Right kidney (tissue), 1 donor: ENCODE data around the gene MAP7.
A peak's percentile ranks its signal among the peaks of the same experiment; 100 is the strongest.
"Not testable (repeated sequence)": the region's sequence is repeated elsewhere in the genome, so short reads cannot be mapped to it uniquely, and the experiment has no call there.

Experiments
- DNase-seq: peaks from one replicate; pipeline ENCODE4 v3.0.0-alpha.2; 2016

Gene MAP7

DNA sequence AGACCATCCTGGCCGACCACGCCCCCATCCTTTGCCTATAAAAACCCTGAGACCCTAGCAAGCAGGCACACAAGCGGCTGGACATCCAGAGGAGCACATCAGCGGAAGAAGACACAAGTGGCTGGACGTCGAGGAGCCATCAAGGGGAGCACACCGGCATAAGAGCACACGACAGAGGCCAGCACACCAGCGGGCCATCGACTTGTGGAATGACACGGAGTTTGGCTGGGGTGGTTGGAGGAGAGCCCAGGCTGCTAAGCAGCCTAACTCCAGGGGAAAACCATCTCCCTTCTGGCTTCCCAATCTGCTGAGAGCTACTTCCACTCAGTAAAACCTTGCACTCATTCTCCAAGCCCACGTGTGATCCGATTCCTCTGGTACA lies 215.8 kb downstream of the MAP7 start:
- DNase-seq, result no peak

GRCh38 chr6:136333824-136334464 lies 216.3 kb downstream of the MAP7 start:
- no peak for DNase-seq

- no peak for DNase-seq
These were observed 218.8 kb downstream of the MAP7 start for GRCh38 chr6:136331461-136331860.

DNA sequence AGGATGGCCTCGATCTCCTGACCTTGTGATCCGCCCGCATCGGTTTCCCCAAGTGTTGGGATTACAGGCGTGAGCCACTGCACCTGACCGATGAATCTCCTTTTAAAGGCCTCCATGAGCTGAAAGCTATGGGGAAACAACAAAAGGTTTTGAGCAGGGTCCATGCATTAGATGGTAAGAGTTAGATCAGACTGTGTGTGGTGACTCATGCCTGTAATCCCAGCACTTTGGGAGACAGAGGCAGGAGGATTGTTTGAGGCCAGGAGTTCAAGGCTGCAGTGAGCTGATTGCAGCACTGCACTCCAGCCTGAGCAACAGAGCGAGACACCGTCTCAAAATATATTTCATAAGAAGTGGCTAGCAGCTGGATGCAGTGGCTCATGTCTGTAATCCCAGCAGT lies 219.6 kb downstream of the MAP7 start:
- no peak for DNase-seq

DNA sequence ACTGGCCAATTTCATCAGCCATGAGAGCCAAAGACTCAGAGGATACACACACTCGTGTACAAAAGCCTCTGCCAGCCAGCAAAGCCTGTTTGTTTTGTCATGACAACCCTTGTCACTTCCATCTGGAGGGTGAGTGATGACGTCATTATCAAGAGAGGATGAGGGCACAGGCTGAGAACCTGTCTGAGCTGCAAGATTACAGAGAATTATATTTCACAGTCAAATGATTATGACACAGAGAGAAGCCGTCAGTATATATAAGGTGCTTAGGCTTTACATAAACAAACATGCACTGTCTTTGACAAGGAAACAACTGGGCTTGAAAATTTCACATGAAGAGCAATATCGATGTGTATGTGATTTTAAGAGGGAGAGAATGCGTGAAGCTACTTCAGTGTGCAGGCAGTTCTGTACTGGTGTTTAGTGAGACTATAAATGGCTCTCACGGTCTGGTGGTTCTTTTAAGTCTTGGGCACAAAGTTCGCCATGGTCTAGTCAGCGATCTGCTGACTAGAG lies 224.1 kb downstream of the MAP7 start:
- DNase-seq, result peak; percentile 19

GRCh38 chr6:136324686-136325380 lies 225.4 kb downstream of the MAP7 start:
- peak; percentile 20 for DNase-seq

- no peak for DNase-seq
These were observed 226.7 kb downstream of the MAP7 start for GRCh38 chr6:136323431-136324112.

DNA sequence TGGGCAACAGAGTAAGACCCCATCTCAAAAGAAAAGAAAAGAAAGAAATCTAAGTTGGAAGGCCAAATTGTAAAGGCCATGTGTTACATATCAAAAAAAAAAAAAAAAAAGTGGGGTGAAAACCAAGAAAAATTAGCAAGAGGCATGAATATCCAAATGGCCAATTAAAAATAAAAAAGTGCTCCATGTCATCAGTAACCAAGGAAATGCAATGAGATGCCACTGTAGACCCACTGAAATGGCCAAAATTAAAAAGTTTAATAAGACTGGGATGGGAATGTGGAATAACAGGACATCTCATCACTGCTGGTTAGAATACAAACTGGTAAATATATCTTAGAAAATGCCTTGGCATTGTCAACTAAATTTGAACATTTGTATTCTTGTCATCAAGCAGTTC lies 230.5 kb downstream of the MAP7 start:
- no peak for DNase-seq

GRCh38 chr6:136318676-136319075 lies 231.5 kb downstream of the MAP7 start:
- DNase-seq, result no peak

DNA sequence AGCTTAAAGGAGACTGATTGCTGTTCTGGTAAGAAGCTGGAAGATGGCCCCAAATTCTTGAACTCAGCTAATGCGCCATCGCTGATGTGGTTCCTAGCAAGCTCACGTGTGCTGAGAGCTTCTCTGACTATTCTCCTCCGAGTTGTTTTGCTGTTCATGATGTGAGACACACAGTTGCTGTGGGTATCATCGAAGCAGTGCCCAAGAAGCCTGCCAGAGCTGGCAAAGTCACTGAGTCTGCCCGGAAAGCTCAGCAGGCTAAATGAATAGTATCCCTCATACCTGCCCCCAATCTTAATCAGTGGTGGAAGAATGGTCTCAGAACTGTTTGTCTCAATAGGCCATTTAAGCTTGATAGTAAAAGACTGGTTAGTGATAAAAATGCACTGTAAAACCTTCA lies 232.3 kb downstream of the MAP7 start:
- no peak for DNase-seq

GRCh38 chr6:136317021-136317694 lies 233.1 kb downstream of the MAP7 start:
- DNase-seq, result peak; percentile 19

DNA sequence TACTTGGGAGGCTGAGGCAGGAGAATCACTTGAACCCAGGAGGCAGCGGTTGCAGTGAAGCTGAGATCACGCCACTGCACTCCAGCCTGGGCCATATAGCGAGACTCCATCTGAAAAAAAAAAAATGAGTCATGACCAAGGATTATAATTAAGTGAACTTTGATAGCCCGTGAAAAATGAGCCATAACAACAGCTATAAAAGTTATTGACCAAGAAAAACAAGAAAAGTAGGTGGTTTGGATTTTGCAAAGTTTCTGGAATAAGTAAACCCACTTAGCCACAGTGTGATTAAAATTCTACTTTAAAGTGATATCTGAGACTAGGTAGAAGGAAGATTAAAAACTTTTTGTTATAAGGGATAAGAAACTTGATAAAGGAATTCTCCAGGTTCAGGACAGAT lies 234.6 kb downstream of the MAP7 start:
- no peak for DNase-seq

DNA sequence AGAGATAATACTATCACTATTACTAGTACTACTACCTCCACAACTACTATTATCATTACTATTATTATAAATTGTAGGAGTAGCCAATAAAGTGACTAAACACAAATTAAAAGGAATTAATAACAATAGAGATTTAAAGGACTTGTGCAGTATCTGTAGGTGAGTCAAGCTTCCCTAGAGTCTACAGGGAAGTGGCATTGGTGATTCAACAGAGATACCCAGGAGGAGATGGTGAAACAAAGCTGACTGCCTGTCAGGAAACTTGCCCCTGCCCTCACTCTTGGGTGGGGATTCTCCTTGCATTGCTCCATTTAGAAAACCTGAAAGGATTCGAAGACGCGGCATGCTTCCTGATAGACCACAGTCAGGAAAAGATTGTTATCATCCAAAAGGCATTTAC lies 237.2 kb downstream of the MAP7 start:
- DNase-seq, result no peak

- DNase-seq, result no peak
These were observed 240.4 kb downstream of the MAP7 start for GRCh38 chr6:136309729-136310311.

DNA sequence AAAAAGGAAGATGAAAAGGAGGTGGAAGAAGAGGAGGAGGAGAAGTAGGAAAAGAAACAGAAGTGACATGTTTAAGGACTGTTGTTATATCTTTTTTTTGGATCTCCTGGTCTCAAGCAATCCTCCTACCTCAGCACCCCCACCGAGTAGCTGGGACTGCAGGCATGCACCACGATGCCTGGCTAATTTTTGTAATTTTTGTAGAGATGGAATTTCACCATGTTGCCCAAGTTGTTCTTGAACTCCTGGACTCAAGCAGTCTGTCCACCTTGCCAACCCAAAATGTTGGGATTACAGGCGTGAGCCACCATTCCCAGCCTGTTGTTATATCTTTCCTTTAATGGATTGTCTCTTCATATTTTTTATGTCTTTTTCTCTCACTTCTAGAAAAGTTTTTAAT lies 241.1 kb downstream of the MAP7 start:
- no peak for DNase-seq

- not testable (repeated sequence) for DNase-seq
These were observed 241.8 kb downstream of the MAP7 start for GRCh38 chr6:136308469-136308868.

- DNase-seq, result no peak
These were observed 242.9 kb downstream of the MAP7 start for GRCh38 chr6:136307351-136307750.

DNA sequence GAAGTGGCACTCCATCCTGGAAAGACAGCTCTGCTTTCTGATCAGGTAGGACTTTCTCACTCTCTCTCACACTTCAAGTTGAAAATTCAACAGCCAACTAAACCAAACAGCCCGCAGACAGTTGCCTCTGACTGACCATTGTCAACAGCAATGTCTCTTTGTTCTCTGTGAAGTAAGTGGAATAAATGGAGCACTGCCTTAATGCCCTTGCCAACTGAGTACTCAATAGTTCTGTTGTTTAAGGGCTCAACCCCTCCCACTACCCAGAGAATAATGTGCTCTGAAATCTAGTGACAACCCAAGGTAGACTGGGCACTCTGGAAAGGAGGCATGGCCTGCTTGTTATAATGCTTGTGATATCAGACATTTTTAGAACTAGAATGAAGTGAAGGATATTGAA lies 243.8 kb downstream of the MAP7 start:
- DNase-seq, result no peak

DNA sequence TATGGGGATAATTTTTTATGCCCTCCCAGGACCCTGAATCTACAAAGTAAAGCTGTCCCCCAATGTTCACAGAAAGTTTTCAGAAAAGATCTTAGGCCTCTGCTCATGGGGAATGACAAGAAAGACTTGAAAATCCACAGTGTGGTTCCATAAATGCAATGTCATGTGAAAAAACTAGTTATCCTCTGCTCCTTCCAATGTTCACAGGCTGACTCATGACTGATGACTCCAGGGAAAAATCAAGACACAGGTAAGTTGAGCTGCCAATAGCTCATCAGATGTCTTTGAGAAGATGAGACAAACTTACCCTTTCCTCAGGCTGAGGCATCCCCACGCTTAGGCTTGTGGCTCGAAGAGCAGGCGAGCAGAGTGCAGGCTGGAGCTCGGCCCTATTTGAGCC lies 245.8 kb downstream of the MAP7 start:
- no peak for DNase-seq

- no peak for DNase-seq
These were observed 246.7 kb downstream of the MAP7 start for GRCh38 chr6:136303516-136303915.

- no peak for DNase-seq
These were observed 255.6 kb downstream of the MAP7 start for GRCh38 chr6:136294621-136295020.
